Esophagus muscularis mucosa (tissue), 4 donors: ENCODE data around the gene RELA. TPM values are rescaled to one million over a fixed set of nuclear protein-coding genes. Genes with fewer than 3 reads are reported as not detected.
A peak's percentile ranks its signal among the peaks of the same experiment; 100 is the strongest.
"Not testable (repeated sequence)": the region's sequence is repeated elsewhere in the genome, so short reads cannot be mapped to it uniquely, and the experiment has no call there.

Experiments used
- DNase-seq: peaks from one replicate; pipeline ENCODE4 v3.0.0-alpha.2; 2017; ENCODE audit errors: extremely low spot score
- H3K27ac ChIP-seq, 4 donors: fragments of 200-600 bp; sonication (generic); replicated peaks in 1 of 4; 1 replicate in 3 of 4; 2 replicates in 1 of 4; pipeline ENCODE4 v1.5.1; 2016 to 2019; ENCODE audit warnings: mild to moderate bottlenecking in 1 of 4
- H3K27me3 ChIP-seq, 4 donors: fragments of 200-600 bp; sonication (generic); one replicate each; pipeline versions ENCODE4 v1.5.1 to v1.6.0; 2016 to 2019
- H3K36me3 ChIP-seq, 4 donors: fragments of 200-600 bp; sonication (generic); one replicate each; pipeline ENCODE4 v1.5.1; 2016 to 2019
- H3K4me1 ChIP-seq, 4 donors: fragments of 200-600 bp; sonication (generic); one replicate each; pipeline ENCODE4 v1.5.1; 2016 to 2019
- H3K4me3 ChIP-seq, 4 donors: fragments of 200-600 bp; sonication (generic); 1 replicate in 2 of 4; 2 replicates in 2 of 4; pipeline ENCODE4 v1.5.1; 2016 to 2019; ENCODE audit warnings: mild to moderate bottlenecking in 4 of 4, moderate library complexity in 1 of 4
- H3K9me3 ChIP-seq, 4 donors: fragments of 200-600 bp; sonication (generic); 1 replicate in 3 of 4; 2 replicates in 1 of 4; pipeline ENCODE4 v1.5.1; 2016 to 2019
- CTCF ChIP-seq, 3 experiments: fragments of 200-600 bp in 2 of 3; fragments of 450-650 bp in 1 of 3; sonication (generic) in 2 of 3; IDR thresholded peaks; one replicate each; pipeline ENCODE4 v1.5.1; 2017 to 2019; ENCODE audit warnings: antibody characterized with exemption in 3 of 3, mild to moderate bottlenecking in 2 of 3, moderate library complexity in 1 of 3
- EP300 ChIP-seq: sonication (generic); formaldehyde crosslinking; IDR thresholded peaks from one replicate; pipeline ENCODE4 v1.6.1; 2017; ENCODE audit warnings: antibody characterized with exemption
- POLR2A ChIP-seq: fragments of 450-650 bp; IDR thresholded peaks from one replicate; pipeline ENCODE4 v1.6.1; 2017; ENCODE audit warnings: antibody characterized with exemption, moderate library complexity, mild to moderate bottlenecking, low read depth
- POLR2AphosphoS5 ChIP-seq, 2 donors: sonication (generic); formaldehyde crosslinking; IDR thresholded peaks; one replicate each; pipeline ENCODE4 v1.6.1; 2017; ENCODE audit warnings: antibody characterized with exemption in 2 of 2
- WGBS: methylation state at CpG from one replicate; pipeline ENCODE4 v1.1.5; 2018; 5-methylcytosine and 5-hydroxymethylcytosine counted together
- intact Hi-C: fragments of 100-400 bp; cut with DNase I; formaldehyde crosslinking; loops from one replicate; pipeline ENCODE4 v1.15.1; 2023
- total RNA-seq, 4 donors: library from RNA; depleted of rRNA; stranded (reverse); fragments of >200 nt; gene quantifications; one replicate each; pipeline versions ENCODE4 v1.1.0 to v1.2.1, GENCODE V29; 2016

Gene RELA
- total RNA-seq, 4 donors from 2014 or later = 51.5 to 84.6 (median 82.1) TPM

GRCh38 chr11:65695459-65696241 is 32.9 kb upstream of the RELA start:
- peak in 1 of 2 donors; percentile 31 for TF ChIP-seq POLR2AphosphoS5 (IDR thresholded peaks at IDR 0.05)
- TF ChIP-seq POLR2A = no peak
- intact Hi-C loops = no loop called here
- H3K36me3 ChIP-seq = no peaks in the 10 kb centered on the region

GRCh38 chr11:65692367-65692766 is 29.7 kb upstream of the RELA start:
- Histone ChIP-seq H3K9me3 (no peaks in the 10 kb centered on the region), H3K4me1 (peaks cover 7 to 12% (median 11%) of the 10 kb centered on the region in 4 donors), H3K36me3 (no peaks in the 10 kb centered on the region), H3K27ac (no peak overlapping the region), H3K4me3 (no peak overlapping the region), H3K27me3 (no peaks in the 10 kb centered on the region)
- no peak for TF ChIP-seq POLR2A
- no peak for TF ChIP-seq EP300
- no peak for TF ChIP-seq CTCF (IDR thresholded peaks at IDR 0.05)
- TF ChIP-seq POLR2AphosphoS5 (IDR thresholded peaks at IDR 0.05) = no peak
- no peak for DNase-seq
- intact Hi-C loops = no loop called here
- WGBS = 76% methylated on average over 11 of the region's 11 CpGs

More at GRCh38 chr11:65695459-65696241, 32.9 kb upstream of the RELA start:
- 79% methylated on average over 12 of the region's 12 CpGs for whole genome bisulfite sequencing
- Histone ChIP-seq H3K27me3 (no peaks in the 10 kb centered on the region), H3K27ac (no peak overlapping the region), H3K9me3 (no peaks in the 10 kb centered on the region), H3K4me3 (no peak overlapping the region), H3K4me1 (peaks cover 7 to 12% (median 11%) of the 10 kb centered on the region in 4 donors)
- no peak for DNase-seq

- intact Hi-C loops, H3K4me3 ChIP-seq, H3K27me3 ChIP-seq, DNase-seq, H3K9me3 ChIP-seq, H3K36me3 ChIP-seq, H3K27ac ChIP-seq: not testable (repeated sequence)
- peaks cover 7 to 12% (median 11%) of the 10 kb centered on the region in 4 donors for H3K4me1 ChIP-seq
- WGBS = 94% methylated on average over 8 of the region's 8 CpGs
These were observed 29.1 kb upstream of the RELA start for GRCh38 chr11:65691847-65692246.

- intact Hi-C loops = no loop called here
- H3K36me3 ChIP-seq = no peaks in the 10 kb centered on the region
- H3K4me1 ChIP-seq = peaks cover 0 to 9% (median 8%) of the 10 kb centered on the region in 4 donors
- WGBS = 51% methylated on average over 8 of the region's 8 CpGs
- no peaks in the 10 kb centered on the region for H3K9me3 ChIP-seq
- no peak overlapping the region for H3K4me3 ChIP-seq
- no peaks in the 10 kb centered on the region for H3K27me3 ChIP-seq
- H3K27ac ChIP-seq = peak overlapping the region; percentile 59 to 77 (median 69)
- peak in 1 of 3 experiments; percentile 5 for TF ChIP-seq CTCF (IDR thresholded peaks at IDR 0.05)
- no peak for TF ChIP-seq POLR2A
- peak; percentile 32 to 71 for TF ChIP-seq POLR2AphosphoS5 (IDR thresholded peaks at IDR 0.05)
- TF ChIP-seq EP300 = no peak
- no peak for DNase-seq
These were observed 23.3 kb upstream of the RELA start for GRCh38 chr11:65685981-65686380.

GRCh38 chr11:65683480-65683879 is 20.8 kb upstream of the RELA start:
- H3K36me3 ChIP-seq = not testable (repeated sequence)

GRCh38 chr11:65680192-65680743 is 17.6 kb upstream of the RELA start:
- Histone ChIP-seq H3K36me3 (no peaks in the 10 kb centered on the region), H3K27ac (no peak overlapping the region), H3K4me1 (peaks cover 0 to 2% (median under 1%) of the 10 kb centered on the region in 4 donors), H3K9me3 (no peaks in the 10 kb centered on the region), H3K4me3 (no peak overlapping the region), H3K27me3 (no peaks in the 10 kb centered on the region)
- DNase-seq = no peak
- TF ChIP-seq POLR2A = no peak
- no peak for TF ChIP-seq POLR2AphosphoS5 (IDR thresholded peaks at IDR 0.05)
- TF ChIP-seq CTCF (IDR thresholded peaks at IDR 0.05) = no peak
- no peak for TF ChIP-seq EP300
- intact Hi-C loops = no loop called here
- WGBS = 86% methylated on average over 5 of the region's 5 CpGs

More at GRCh38 chr11:65683480-65683879, 20.8 kb upstream of the RELA start:
- WGBS = 92% methylated on average over 6 of the region's 6 CpGs
- H3K27ac ChIP-seq, H3K9me3 ChIP-seq, H3K4me3 ChIP-seq, intact Hi-C loops, DNase-seq, H3K4me1 ChIP-seq, H3K27me3 ChIP-seq: not testable (repeated sequence)
